HL-60/S4 (cell line): Measurements from ENCODE around the gene CTDNEP1.

Experiments used
- in situ Hi-C: fragments of 300-500 bp; cut with MboI; formaldehyde crosslinking; loops from 2 replicates; pipeline ENCODE4 v1.14.3; 2022; ENCODE audit warnings: low sequenced_read_pairs

The CTDNEP1 gene

GRCh38 chr17:7281074-7281952 is 29.8 kb upstream of the CTDNEP1 start, which contains the start of gene SLC2A4:
Gene SLC2A4 (plus strand): TSS chr17:7281718. CDS start chr17:7281935, 217 bp downstream.
- in situ Hi-C loops, result no loop called here

DNA sequence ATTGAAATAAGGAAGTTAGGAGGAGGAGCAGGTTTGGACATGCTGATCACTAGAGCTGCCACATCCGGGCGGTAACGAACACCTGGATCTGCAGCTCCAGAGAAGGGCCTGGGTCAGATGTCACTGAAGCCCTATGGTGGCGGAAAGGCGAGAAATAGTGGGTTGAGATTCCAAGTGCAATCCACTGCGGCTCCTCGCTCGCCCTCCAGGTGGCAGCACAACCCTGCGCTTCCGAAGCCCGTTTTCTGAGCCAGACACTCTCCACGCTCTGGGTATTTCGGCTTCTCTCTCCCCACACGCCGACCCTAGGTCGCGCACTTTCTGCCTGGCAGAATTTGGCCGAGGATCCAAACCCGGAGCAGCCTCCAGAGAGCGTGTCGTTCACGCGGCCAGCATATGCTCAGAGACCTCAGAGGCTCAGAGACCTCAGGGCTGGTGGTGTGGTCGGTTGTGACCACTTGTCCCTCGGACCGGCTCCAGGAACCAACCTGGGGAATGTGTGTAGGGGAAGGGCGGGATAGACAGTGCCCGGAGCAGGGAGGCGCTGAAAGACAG is 29.1 kb upstream of the CTDNEP1 start:
- in situ Hi-C loops, result no loop called here

DNA sequence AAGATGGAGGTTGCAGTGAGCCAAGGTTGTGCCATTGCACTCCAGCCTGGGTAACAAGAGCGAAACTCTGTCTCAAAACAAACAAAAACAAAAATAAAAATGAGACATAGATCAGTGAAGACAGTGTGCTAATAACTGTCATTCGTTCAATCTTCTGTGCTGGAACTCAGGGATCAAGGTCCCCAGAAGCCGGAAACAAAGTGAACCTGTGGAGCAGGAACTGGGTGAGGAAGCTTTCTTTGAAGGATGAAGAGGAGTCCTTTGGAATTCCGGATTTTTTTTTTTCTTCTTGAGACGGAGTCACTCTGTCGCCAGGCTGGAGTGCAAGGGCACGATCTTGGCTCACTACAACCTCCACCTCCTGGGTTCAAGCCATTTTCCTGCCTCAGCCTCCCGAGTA is 27.9 kb upstream of the CTDNEP1 start:
- in situ Hi-C loops, result no loop called here

- in situ Hi-C loops, result no loop called here
Observed at GRCh38 chr17:7266784-7267183, 15.2 kb upstream of the CTDNEP1 start.

GRCh38 chr17:7263801-7264078 is 12.2 kb upstream of the CTDNEP1 start:
- in situ Hi-C loops, result no loop called here

DNA sequence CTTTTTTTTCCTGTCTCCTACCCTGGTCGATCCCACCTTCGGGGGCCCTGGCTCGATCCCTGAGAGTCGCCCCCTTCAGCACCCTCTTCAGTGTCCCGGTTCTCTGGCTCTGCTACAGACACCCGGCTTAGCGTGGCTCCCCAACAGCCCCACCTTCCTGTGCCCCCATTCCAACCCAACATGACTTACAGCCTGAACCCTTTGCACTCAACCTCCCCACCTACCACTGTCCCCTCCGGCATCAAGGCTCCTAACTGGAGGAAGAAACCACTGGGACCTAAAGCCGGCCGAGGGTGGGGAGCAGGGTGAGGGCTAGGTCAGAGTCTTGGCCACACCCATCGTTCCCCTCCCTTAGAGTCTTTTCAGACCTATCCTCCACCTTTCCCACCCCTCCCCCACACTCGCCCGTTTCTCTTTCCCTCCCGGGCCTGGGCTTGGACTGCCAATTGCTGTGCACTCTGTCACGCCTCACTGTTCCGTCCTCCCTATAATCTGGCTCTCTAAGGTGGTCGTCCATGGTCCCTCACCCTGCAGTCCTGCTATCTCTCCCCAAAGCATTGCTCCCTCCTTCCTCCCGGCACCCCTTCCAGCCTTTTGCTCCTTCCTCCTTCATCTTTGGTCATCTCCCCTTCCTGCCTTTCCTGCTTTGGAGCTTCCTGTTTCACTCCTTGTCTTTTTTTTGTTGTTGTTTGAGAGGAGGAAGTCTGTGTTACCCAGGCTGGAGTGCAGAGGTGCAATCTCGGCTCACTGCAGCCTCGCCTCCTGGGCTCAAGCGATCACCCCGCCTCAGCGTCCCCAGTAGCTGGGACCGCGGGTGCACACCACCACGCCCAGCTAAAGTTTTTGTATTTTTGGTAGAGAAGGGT is 11.6 kb upstream of the CTDNEP1 start:
- in situ Hi-C loops, result no loop called here

GRCh38 chr17:7262192-7262934 is 10.8 kb upstream of the CTDNEP1 start, which contains the start of gene CLDN7:
Gene CLDN7 (minus strand): TSS chr17:7262478. CDS start chr17:7262043, 435 bp downstream.
- in situ Hi-C loops, result no loop called here

- in situ Hi-C loops, result no loop called here
Observed at GRCh38 chr17:7261379-7262191, 10.1 kb upstream of the CTDNEP1 start.

DNA sequence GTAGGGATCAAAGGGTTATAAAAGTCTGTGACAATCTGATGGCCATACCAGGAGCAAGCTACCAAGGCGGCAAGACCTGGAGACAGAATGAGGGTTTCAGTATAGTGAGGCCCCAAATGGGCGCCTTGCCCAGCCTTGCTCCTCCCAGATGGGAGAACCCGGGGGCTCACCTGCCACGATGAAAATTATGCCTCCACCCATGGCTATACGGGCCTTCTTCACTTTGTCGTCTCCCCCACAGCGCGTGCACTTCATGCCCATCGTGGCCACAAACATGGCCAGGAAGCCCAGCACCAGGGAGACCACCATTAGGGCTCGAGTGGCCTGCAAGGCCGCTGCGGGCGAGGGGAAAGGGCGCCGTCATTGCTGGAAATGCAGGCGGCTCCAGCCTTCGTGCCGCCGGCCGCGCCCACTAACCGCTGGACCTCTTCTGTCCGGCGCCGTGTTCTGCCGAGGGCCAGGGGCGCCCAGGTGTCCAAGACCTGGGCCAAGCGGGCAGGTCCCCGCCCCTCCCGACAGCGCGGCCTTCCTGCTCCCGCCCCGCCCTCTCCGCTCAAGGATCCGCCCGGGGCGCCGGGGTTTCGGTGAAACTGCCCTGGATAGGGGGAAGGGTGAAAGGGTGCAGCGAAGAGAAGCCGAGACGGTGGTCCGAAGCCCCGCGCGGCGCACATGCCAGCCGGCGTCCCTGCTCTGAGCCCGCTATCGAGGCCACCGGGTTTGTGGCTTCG is 9.3 kb upstream of the CTDNEP1 start:
- in situ Hi-C loops, result no loop called here

DNA sequence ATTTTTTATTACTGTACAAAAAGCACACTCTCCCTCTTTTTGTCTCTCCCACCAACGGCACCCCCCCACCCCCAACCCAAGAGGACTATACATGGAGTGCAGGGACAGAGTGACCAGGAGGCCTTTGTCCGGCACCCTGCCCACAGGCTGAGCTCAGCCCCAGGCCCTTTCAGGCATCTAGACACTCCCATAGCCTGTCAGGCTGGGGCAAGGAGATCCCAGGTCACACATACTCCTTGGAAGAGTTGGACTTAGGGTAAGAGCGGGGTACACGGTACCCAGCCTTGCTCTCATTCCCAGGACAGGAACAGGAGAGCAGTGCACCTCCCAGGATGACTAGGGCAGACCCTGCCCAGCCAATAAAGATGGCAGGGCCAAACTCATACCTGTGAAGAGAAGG is 8.6 kb upstream of the CTDNEP1 start:
- in situ Hi-C loops, result no loop called here

GRCh38 chr17:7259555-7259889 is 8.0 kb upstream of the CTDNEP1 start:
- in situ Hi-C loops, result no loop called here

- in situ Hi-C loops, result no loop called here
Observed at GRCh38 chr17:7258731-7259554, 7.4 kb upstream of the CTDNEP1 start.

DNA sequence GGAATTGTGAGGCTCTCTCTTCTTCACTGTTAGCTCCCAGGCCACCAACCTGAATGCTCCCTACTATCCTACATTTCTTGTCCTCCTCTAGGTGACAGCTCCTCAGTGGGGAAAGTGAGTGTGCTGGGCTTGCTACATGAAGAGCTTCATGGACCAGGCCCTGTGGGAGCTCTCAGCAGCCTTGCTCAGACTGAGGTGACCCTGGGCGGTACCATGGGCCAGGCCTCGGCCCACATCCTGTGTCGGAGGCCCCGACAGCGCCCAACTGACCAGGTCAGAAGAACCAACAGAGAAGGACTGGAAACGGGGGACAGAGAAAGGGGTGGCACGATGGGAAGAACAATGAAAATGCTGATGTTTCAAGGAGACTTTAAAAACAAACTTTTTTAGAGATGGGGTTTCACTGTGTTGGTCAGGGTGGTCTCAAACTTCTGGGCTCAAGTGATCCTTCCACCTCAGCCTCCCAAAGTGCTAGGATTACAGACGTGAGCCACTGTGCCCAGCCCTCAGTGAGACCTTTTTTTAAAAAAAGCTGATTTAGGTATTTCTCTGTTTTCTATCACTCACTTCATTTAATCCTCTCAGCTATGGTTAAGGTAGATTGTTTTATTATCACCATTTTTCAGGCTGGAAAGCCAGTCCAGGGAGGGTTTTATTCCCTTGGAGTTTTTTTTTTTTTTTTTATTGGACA is 5.4 kb upstream of the CTDNEP1 start:
- in situ Hi-C loops, result no loop called here

DNA sequence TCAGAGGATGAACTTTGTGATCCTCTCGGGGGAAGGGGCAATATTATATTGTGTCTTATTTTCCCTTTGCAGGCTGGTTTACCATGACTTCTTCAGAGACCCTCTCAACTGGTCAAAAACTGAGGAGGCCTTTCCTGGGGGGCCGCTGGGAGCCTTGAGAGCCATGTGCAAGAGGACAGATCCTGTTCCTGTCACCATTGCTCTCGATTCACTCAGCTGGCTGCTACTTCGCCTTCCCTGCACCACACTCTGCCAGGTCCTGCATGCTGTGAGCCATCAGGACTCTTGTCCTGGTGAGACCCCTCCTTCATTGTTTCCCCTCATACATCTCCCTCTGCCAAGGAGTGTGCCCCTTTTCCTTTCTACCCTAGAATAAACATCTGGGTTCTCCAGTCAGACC is 3.0 kb upstream of the CTDNEP1 start:
- in situ Hi-C loops, result no loop called here

DNA sequence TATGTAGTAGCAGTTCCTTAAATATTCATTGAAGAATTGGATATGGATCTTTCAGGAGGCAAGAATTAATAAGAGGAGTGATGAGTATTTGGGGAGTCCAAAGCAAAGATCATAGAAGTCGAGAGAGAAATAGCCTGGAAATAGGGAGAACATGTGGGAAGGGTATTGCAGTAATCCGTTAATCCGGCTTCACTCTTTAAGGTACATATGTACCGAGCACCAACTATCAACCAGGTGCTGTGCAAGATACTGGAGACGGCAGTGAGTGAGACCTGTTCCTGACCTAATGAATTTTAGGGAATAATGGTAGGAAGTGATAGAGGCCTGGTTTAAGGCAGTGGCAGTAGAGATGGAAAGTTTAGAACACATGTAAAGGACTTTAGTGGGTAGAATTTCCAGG is 1.5 kb upstream of the CTDNEP1 start:
- in situ Hi-C loops, result no loop called here

- in situ Hi-C loops, result no loop called here
Observed at GRCh38 chr17:7252176-7253043, 876 bp upstream of the CTDNEP1 start, which contains the start of gene ELP5. Gene ELP5 (plus strand): TSS chr17:7252215. CDS start chr17:7252551, 336 bp downstream.
